ENCODE data around the gene INPP4A. TPM values are rescaled to one million over a fixed set of nuclear protein-coding genes. Genes with fewer than 3 reads are reported as not detected.

Gene INPP4A
- polyA plus RNA-seq, 1 of the 3 experiments (the other 2 are of a cell fraction): 15.0 TPM

DNA sequence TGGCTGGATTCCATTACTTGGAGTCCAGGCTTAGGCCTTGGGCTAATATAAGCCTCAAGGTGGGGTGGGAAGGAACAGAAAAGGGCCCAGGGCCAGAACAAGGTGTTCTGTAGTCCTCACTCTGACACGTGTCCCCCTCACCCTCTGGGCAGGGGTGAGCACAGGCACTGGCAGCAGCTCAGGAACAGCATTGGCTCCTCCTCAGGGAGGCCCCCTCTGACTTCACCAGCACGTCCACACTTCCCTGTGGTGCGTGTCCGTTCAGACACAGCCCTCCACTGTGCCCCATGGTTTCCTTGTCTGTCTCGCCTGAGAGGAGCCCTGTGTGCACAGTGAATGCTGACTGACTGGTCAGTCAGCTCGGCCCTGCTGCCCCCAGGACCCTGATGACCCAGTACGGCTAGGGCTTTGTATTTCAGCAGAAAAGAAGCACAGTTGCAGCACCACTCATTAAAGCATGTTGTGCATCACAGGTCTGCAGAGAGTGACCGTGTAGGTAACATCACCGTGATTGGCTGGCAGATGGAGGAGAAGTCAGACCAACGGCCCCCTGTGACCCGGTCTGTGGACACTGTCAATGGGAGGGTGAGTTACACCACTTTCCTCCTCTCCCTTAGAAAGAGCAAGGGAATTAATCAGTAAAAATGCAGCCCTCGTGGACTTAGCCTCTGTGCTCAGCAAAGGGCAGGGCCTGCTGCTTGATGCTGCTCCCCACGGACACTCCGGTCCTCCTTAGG, 92.9 kb downstream of the INPP4A start:
- no peak for DNase-seq
- H3K79me2 ChIP-seq (ENCODE audit: insufficient read depth): no peaks in the 10 kb centered on the region
- H3K4me1 ChIP-seq (ENCODE audit: control insufficient read depth in 1 of 2, insufficient read depth in 2 of 2, low read depth in 1 of 2, low read length in 1 of 2): peaks cover 0 to 6% of the 10 kb centered on the region in 2 experiments; a peak in 1 of 4 replicates
- H3K4me2 ChIP-seq: no peak overlapping the region
- TF ChIP-seq EP300 (IDR thresholded peaks at IDR 0.05; ENCODE audit: borderline replicate concordance in 1 of 2, low read depth in 1 of 2, low read length in 1 of 2) (no peak), NRF1 (IDR thresholded peaks at IDR 0.05; ENCODE audit: low read depth, low read length) (no peak), POLR2AphosphoS5 (IDR thresholded peaks at IDR 0.05; ENCODE audit: low read depth, low read length) (no peak), ELF1 (IDR thresholded peaks at IDR 0.05) (no peak)
- TF ChIP-seq, protein P1, sequence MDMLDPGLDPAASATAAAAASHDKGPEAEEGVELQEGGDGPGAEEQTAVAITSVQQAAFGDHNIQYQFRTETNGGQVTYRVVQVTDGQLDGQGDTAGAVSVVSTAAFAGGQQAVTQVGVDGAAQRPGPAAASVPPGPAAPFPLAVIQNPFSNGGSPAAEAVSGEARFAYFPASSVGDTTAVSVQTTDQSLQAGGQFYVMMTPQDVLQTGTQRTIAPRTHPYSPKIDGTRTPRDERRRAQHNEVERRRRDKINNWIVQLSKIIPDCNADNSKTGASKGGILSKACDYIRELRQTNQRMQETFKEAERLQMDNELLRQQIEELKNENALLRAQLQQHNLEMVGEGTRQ (IDR thresholded peaks at IDR 0.05; ENCODE audit: borderline replicate concordance, low read depth, low read length): no peak
- TF ChIP-seq, protein P2, sequence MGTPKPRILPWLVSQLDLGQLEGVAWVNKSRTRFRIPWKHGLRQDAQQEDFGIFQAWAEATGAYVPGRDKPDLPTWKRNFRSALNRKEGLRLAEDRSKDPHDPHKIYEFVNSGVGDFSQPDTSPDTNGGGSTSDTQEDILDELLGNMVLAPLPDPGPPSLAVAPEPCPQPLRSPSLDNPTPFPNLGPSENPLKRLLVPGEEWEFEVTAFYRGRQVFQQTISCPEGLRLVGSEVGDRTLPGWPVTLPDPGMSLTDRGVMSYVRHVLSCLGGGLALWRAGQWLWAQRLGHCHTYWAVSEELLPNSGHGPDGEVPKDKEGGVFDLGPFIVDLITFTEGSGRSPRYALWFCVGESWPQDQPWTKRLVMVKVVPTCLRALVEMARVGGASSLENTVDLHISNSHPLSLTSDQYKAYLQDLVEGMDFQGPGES (IDR thresholded peaks at IDR 0.05; ENCODE audit: low read depth, low read length): no peak
- H3K27ac ChIP-seq (ENCODE audit: low read depth in 2 of 2, low read length in 1 of 2): no peak overlapping the region
- no peaks in the 10 kb centered on the region for H3K9me3 ChIP-seq
- no peaks in the 10 kb centered on the region for H3K9me2 ChIP-seq
- H3K9ac ChIP-seq: no peak overlapping the region
- WGBS (ENCODE audit: low lambda C conversion rate): 98% methylated on average over 13 of the region's 14 CpGs
- ChIA-PET CTCF (interaction anchor here (1.4 kb wide), 1 partner anchor 20 kb away, joined by 3 read pairs; no protein-coding TSS in a partner anchor), POLR2A (no interaction called here)
- no peaks in the 10 kb centered on the region for H3K27me3 ChIP-seq (ENCODE audit: insufficient read depth)
- no peak overlapping the region for H3K4me3 ChIP-seq (ENCODE audit: low read depth in 2 of 2, low read length in 1 of 2)
- H4K20me1 ChIP-seq (ENCODE audit: insufficient read depth): no peaks in the 10 kb centered on the region
- H2AFZ ChIP-seq (ENCODE audit: low read depth): no peak overlapping the region
- peaks cover 4 to 41% of the 10 kb centered on the region in 2 experiments for H3K36me3 ChIP-seq (replicated peaks in 1 of 2; ENCODE audit: control insufficient read depth in 1 of 2, insufficient read depth in 2 of 2, low read length in 1 of 2)
- no peaks in the 10 kb centered on the region for H3F3A ChIP-seq (replicated peaks; ENCODE audit: insufficient read depth)

DNA sequence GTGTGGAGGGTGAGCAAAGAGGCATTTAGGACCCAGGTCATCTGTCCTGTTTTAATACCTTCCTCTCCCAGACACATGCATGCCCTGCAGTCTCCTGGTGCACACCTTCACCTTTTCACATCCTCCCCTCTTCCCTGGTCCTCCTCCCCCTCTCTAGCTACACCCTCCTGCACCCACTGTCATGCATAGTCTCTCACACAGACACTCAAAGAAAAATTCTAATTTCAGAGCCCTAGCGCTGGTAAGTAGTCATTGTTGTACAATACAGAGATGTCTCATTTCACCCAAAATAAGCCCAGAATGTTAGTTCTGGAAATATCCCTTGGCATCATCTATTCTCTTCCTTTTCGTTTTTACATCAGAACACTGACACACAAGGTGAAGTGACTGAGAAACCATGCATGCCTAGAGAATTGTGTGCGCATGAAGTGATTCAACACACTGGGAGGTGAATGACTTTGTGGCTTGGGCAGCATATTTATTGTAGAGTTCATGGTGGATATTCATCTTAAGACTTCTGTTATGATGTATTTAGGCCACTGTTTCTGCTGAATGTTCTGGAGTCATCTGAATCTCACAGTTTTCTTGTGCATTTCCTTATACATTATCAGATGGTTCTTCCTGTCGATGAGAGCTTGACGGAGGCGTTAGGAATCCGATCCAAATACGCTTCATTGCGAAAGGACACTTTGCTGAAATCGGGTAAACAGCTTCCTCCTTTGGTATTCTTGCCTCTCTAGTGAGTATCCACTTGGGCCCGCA, 93.8 kb downstream of the INPP4A start:
- no peaks in the 10 kb centered on the region for H3K9me3 ChIP-seq
- peaks cover 4 to 41% of the 10 kb centered on the region in 2 experiments for H3K36me3 ChIP-seq (replicated peaks in 1 of 2; ENCODE audit: control insufficient read depth in 1 of 2, insufficient read depth in 2 of 2, low read length in 1 of 2)
- DNase-seq: no peak
- no peaks in the 10 kb centered on the region for H3F3A ChIP-seq (replicated peaks; ENCODE audit: insufficient read depth)
- no peak overlapping the region for H3K4me3 ChIP-seq (ENCODE audit: low read depth in 2 of 2, low read length in 1 of 2)
- no peaks in the 10 kb centered on the region for H3K27me3 ChIP-seq (ENCODE audit: insufficient read depth)
- H3K9ac ChIP-seq: no peak overlapping the region
- CTCF ChIA-PET: no interaction called here
- 96% methylated on average over 11 of the region's 11 CpGs for WGBS (ENCODE audit: low lambda C conversion rate)
- peaks cover 0 to 6% of the 10 kb centered on the region in 2 experiments; a peak in 1 of 4 replicates for H3K4me1 ChIP-seq (ENCODE audit: control insufficient read depth in 1 of 2, insufficient read depth in 2 of 2, low read depth in 1 of 2, low read length in 1 of 2)
- no peak overlapping the region for H3K4me2 ChIP-seq
- TF ChIP-seq, protein P2 (IDR thresholded peaks at IDR 0.05; ENCODE audit: low read depth, low read length): no peak
- TF ChIP-seq NRF1 (IDR thresholded peaks at IDR 0.05; ENCODE audit: low read depth, low read length) (no peak), CHD2 (IDR thresholded peaks at IDR 0.05; ENCODE audit: low read length, partially characterized antibody) (no peak), EP300 (IDR thresholded peaks at IDR 0.05; ENCODE audit: borderline replicate concordance in 1 of 2, low read depth in 1 of 2, low read length in 1 of 2) (no peak), NFIC (IDR thresholded peaks at IDR 0.05; ENCODE audit: borderline replicate concordance) (no peak), TAF1 (IDR thresholded peaks at IDR 0.05; ENCODE audit: borderline replicate concordance, low read depth, low read length) (no peak), ELF1 (IDR thresholded peaks at IDR 0.05) (no peak), RXRA (IDR thresholded peaks at IDR 0.05; ENCODE audit: borderline replicate concordance, low read depth) (no peak), MEF2A (IDR thresholded peaks at IDR 0.05; ENCODE audit: borderline replicate concordance, low read depth) (no peak), TEAD4 (IDR thresholded peaks at IDR 0.05; ENCODE audit: borderline replicate concordance, insufficient read depth) (no peak), RAD21 (IDR thresholded peaks at IDR 0.05; ENCODE audit: low read length) (no peak), TCF12 (IDR thresholded peaks at IDR 0.05) (no peak), JUND (IDR thresholded peaks at IDR 0.05) (no peak), GABPA (IDR thresholded peaks at IDR 0.05; ENCODE audit: low read depth) (no peak)
- TF ChIP-seq, protein P3, sequence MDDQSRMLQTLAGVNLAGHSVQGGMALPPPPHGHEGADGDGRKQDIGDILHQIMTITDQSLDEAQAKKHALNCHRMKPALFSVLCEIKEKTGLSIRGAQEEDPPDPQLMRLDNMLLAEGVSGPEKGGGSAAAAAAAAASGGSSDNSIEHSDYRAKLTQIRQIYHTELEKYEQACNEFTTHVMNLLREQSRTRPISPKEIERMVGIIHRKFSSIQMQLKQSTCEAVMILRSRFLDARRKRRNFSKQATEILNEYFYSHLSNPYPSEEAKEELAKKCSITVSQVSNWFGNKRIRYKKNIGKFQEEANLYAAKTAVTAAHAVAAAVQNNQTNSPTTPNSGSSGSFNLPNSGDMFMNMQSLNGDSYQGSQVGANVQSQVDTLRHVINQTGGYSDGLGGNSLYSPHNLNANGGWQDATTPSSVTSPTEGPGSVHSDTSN (IDR thresholded peaks at IDR 0.05): no peak
- TF ChIP-seq, protein P4, sequence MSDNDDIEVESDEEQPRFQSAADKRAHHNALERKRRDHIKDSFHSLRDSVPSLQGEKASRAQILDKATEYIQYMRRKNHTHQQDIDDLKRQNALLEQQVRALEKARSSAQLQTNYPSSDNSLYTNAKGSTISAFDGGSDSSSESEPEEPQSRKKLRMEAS (IDR thresholded peaks at IDR 0.05; ENCODE audit: low read depth): no peak
- no peaks in the 10 kb centered on the region for H3K79me2 ChIP-seq (ENCODE audit: insufficient read depth)
- POLR2A ChIA-PET: no interaction called here
- no peaks in the 10 kb centered on the region for H3K9me2 ChIP-seq
- no peak overlapping the region for H3K27ac ChIP-seq (ENCODE audit: low read depth in 2 of 2, low read length in 1 of 2)
- no peak overlapping the region for H2AFZ ChIP-seq (ENCODE audit: low read depth)
- no peaks in the 10 kb centered on the region for H4K20me1 ChIP-seq (ENCODE audit: insufficient read depth)

Measured in SK-N-SH (cell line).